Measurements from ENCODE around the gene DSG1. TPM values are rescaled to one million over a fixed set of nuclear protein-coding genes. Genes with fewer than 3 reads are reported as not detected.

Gene DSG1
- polyA plus RNA-seq, 4 donors, result 0.04 to 0.11 (median 0.05) TPM

Other genes starting within 250 kb of the DSG1 start
- 10 to 100 TPM; 42.9 to 55.5 (median 52.5) TPM for gene DSC2, start 215.7 kb upstream of the DSG1 start, polyA plus RNA-seq (ENCODE audit: insufficient read length in 4 of 4)
- 1 to 10 TPM; 1.9 to 3.6 (median 2.2) TPM for gene DSC1, start 155.3 kb upstream of the DSG1 start, polyA plus RNA-seq (ENCODE audit: insufficient read length in 4 of 4)
- gene DSG4, start 58.6 kb downstream of the DSG1 start, polyA plus RNA-seq (ENCODE audit: insufficient read length in 4 of 4), result under 1 TPM in 2 of 4 donors, not detected in 2; 0.03 to 0.09 TPM
- under 1 TPM in 1 of 4 donors, not detected in 3; 0.01 TPM for gene DSG3, start 129.6 kb downstream of the DSG1 start, polyA plus RNA-seq (ENCODE audit: insufficient read length in 4 of 4)
- gene DSG2, start 180.0 kb downstream of the DSG1 start, polyA plus RNA-seq (ENCODE audit: insufficient read length in 4 of 4), result 10 to 100 TPM; 53.8 to 65.6 (median 59.1) TPM